Measurements from ENCODE around the gene DHCR7.

- TF ChIP-seq CTCF (IDR thresholded peaks at IDR 0.05): no peak
- TF ChIP-seq EP300 (IDR thresholded peaks at IDR 0.05): no peak
- no peak for TF ChIP-seq POLR2A (IDR thresholded peaks at IDR 0.05)
Observed at GRCh38 chr11:71490044-71490730, 42.0 kb upstream of the DHCR7 start.

Measured in ovary (tissue), 3 donors.